ENCODE data around the gene YAP1. TPM values are rescaled to one million over a fixed set of nuclear protein-coding genes. Genes with fewer than 3 reads are reported as not detected.

Gene YAP1
- total and polyA plus RNA-seq, 2 of the 4 experiments (the other 2 are of a cell fraction) = 121 to 251 TPM

DNA sequence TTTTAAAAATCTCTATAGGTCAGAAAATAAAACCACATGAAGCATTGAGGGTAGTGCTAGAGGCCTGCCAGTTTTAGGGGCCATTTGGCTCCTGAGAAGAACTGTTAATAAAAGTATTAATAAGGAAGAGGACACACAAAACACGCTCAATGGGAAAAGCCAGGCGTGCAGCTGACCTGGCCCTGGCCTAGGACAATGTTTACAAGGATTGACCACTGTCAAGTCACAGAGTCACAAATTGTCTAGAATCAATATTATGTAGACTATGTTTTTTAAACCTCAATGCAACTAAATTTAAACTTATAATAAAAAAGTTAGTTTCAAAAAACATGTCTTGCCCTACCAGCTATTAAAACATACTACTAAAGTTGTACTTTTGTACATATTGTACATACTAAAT, 89.4 kb downstream of the YAP1 start:
- BruUV-seq (replicated peaks) = no TSS peak
- no CpG with 5 or more reads among the region's 2 CpGs for WGBS, 2 experiments (ENCODE audit: extremely low coverage in 2 of 2, insufficient read length in 1 of 2)
- no peak for TF ChIP-seq MAFK (IDR thresholded peaks at IDR 0.05; ENCODE audit: low read depth, low read length)
- no peak for TF ChIP-seq CHD1 (IDR thresholded peaks at IDR 0.05; ENCODE audit: low read depth, low read length)
- no peak for TF ChIP-seq FOS (IDR thresholded peaks at IDR 0.05; ENCODE audit: low read depth, low read length)
- no peak for TF ChIP-seq USF2 (IDR thresholded peaks at IDR 0.05; ENCODE audit: low read depth, low read length)
- no peak for TF ChIP-seq ELK1 (IDR thresholded peaks at IDR 0.05; ENCODE audit: borderline replicate concordance, low read depth, low read length)
- TF ChIP-seq POLR2A (IDR thresholded peaks at IDR 0.05; ENCODE audit: low read depth, low read length) = no peak
- no peak for TF ChIP-seq RFX5 (IDR thresholded peaks at IDR 0.05; ENCODE audit: low read depth, low read length)
- no peak for TF ChIP-seq MAZ (IDR thresholded peaks at IDR 0.05; ENCODE audit: borderline replicate concordance, low read depth, low read length)
- TF ChIP-seq RAD21 (IDR thresholded peaks at IDR 0.05; ENCODE audit: low read length) = no peak
- TF ChIP-seq RCOR1 (IDR thresholded peaks at IDR 0.05; ENCODE audit: insufficient replicate concordance, low read length) = no peak
- TF ChIP-seq, protein P1, sequence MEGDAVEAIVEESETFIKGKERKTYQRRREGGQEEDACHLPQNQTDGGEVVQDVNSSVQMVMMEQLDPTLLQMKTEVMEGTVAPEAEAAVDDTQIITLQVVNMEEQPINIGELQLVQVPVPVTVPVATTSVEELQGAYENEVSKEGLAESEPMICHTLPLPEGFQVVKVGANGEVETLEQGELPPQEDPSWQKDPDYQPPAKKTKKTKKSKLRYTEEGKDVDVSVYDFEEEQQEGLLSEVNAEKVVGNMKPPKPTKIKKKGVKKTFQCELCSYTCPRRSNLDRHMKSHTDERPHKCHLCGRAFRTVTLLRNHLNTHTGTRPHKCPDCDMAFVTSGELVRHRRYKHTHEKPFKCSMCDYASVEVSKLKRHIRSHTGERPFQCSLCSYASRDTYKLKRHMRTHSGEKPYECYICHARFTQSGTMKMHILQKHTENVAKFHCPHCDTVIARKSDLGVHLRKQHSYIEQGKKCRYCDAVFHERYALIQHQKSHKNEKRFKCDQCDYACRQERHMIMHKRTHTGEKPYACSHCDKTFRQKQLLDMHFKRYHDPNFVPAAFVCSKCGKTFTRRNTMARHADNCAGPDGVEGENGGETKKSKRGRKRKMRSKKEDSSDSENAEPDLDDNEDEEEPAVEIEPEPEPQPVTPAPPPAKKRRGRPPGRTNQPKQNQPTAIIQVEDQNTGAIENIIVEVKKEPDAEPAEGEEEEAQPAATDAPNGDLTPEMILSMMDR (conservative IDR thresholded peaks at IDR 0.05; ENCODE audit: low read depth, low read length) = no peak
- TF ChIP-seq BHLHE40 (IDR thresholded peaks at IDR 0.05; ENCODE audit: low read depth, low read length) = no peak
- no peak for TF ChIP-seq SMC3 (IDR thresholded peaks at IDR 0.05; ENCODE audit: low read depth, low read length)
- no peak for TF ChIP-seq MXI1 (IDR thresholded peaks at IDR 0.05; ENCODE audit: borderline replicate concordance, low read depth, low read length)
- Histone ChIP-seq H4K5ac (ENCODE audit: low read depth, low read length) (no peak overlapping the region), H3K56ac (ENCODE audit: extremely low read depth, insufficient read depth, low read length) (no peak overlapping the region), H3K27ac (ENCODE audit: insufficient read depth, low read length) (no peak overlapping the region), H3K23ac (ENCODE audit: low read depth, low read length) (no peak overlapping the region), H3K18ac (ENCODE audit: low read depth, low read length) (no peak overlapping the region), H3K79me1 (ENCODE audit: low read depth in 1 of 2, low read length in 2 of 2) (peaks cover 34 to 67% of the 10 kb centered on the region in 2 experiments), H3K4me1 (ENCODE audit: control insufficient read depth, insufficient read depth, low read length) (peaks cover 4% of the 10 kb centered on the region), H2BK20ac (ENCODE audit: low read depth, low read length) (no peak overlapping the region), H3K14ac (replicated peaks; ENCODE audit: low read depth, low read length) (no peak overlapping the region), H3K9me3 (ENCODE audit: control insufficient read depth, insufficient read depth, low read length) (no peaks in the 10 kb centered on the region), H3K36me3 (ENCODE audit: control insufficient read depth, insufficient read depth, low read length) (peaks cover 7% of the 10 kb centered on the region), H4K91ac (ENCODE audit: insufficient read depth, low read depth, low read length) (no peak overlapping the region), H3K9ac (ENCODE audit: low read depth, low read length) (no peak overlapping the region), H2BK15ac (ENCODE audit: low read depth, low read length) (no peak overlapping the region), H4K8ac (ENCODE audit: low read depth in 2 of 2, low read length in 2 of 2) (no peak overlapping the region), H2AFZ (replicated peaks; ENCODE audit: low read length, poor library complexity) (no peak overlapping the region), H3K9me1 (ENCODE audit: insufficient read depth, low read length) (peaks cover 2% of the 10 kb centered on the region; the same call in 1 of the 2 replicates), H3K4me2 (ENCODE audit: low read depth, low read length) (no peak overlapping the region), H3K4ac (ENCODE audit: low read depth, low read length) (no peak overlapping the region), H3K4me3 (ENCODE audit: insufficient read depth, low read depth, low read length) (no peak overlapping the region), H2AK5ac (ENCODE audit: low read depth, low read length) (no peak overlapping the region), H3K27me3 (ENCODE audit: control insufficient read depth, insufficient read depth, low read length) (no peaks in the 10 kb centered on the region), H2AK9ac (replicated peaks; ENCODE audit: low read depth, low read length, poor library complexity) (no peak overlapping the region), H2BK120ac (ENCODE audit: low read depth, low read length) (no peak overlapping the region), H4K20me1 (ENCODE audit: insufficient read depth, low read length) (peaks cover 6% of the 10 kb centered on the region; the same call in 1 of the 2 replicates), H2BK5ac (ENCODE audit: low read depth, low read length, poor library complexity, severe bottlenecking) (no peak overlapping the region)
- in situ Hi-C loops (cut with MboI; ENCODE audit: low sequenced_read_pairs) (no loop called here), intact Hi-C loops (cut with micrococcal nuclease) (no loop called here), dilution Hi-C loops (cut with HindIII; ENCODE audit: low sequenced_read_pairs, unreplicated experiment) (no loop called here)
- DNase-seq (no peak), ATAC-seq (ENCODE audit: low read depth) (no peak)
- POLR2A ChIA-PET (ENCODE audit: unreplicated experiment) = no interaction called here
- CTCF ChIA-PET = interaction anchor here (0.6 kb wide), 1 partner anchor 618 kb away, joined by 4 read pairs; no protein-coding TSS in a partner anchor
